NCI-H1105 treated with DMSO at 0.1 percent for 48 hours (cell line): ENCODE measurements around the gene MYH2.
"Not testable (repeated sequence)": the region's sequence is repeated elsewhere in the genome, so short reads cannot be mapped to it uniquely, and the experiment has no call there.

Experiments
- DNase-seq: peaks from one replicate; lab custom pipeline; 2025; lab: John Stamatoyannopoulos, UW

MYH2 gene

DNA sequence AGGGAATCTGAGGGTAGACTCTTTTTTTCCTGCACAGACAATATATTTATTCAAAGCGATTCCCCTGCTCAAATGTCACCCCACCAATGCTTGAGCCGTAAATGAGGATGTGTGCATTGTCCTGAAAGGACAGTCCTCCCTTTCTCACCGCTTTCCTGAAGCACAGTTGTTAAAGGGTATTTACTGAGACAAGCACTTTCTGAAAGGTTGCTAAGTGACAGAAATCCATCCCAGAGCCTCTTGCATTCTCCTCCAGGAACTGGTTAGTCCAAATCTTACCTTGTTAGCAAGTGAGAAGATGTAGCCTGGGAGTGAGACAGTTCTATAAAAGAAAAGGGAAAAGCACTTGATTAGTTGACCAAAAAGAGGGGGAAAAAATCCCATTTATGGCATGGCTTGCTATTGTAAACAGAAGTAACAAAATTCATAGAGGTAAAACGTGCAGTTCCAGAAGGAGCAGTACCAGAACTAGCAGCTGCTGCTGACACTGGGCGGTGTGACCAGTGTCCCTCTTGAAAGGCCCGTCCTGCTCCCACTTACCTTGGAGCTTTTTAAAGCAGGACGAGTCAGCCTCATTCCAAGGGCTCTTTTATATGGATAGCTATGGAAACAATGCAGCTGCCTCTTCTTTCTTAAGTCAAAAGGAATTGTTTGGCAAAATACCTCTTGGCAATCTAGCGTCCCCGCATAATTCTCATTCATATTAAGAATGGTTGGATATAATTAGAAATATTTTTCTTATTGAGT lies at the start of gene MYH2:
Gene MYH2 (minus strand): TSS at position 563 of the 747 bp plus-strand sequence. CDS start 1,738 bp downstream, outside the sequence.
- DNase-seq: no peak

GRCh38 chr17:10598621-10599020 lies 49.2 kb upstream of the MYH2 start:
- no peak for DNase-seq

DNA sequence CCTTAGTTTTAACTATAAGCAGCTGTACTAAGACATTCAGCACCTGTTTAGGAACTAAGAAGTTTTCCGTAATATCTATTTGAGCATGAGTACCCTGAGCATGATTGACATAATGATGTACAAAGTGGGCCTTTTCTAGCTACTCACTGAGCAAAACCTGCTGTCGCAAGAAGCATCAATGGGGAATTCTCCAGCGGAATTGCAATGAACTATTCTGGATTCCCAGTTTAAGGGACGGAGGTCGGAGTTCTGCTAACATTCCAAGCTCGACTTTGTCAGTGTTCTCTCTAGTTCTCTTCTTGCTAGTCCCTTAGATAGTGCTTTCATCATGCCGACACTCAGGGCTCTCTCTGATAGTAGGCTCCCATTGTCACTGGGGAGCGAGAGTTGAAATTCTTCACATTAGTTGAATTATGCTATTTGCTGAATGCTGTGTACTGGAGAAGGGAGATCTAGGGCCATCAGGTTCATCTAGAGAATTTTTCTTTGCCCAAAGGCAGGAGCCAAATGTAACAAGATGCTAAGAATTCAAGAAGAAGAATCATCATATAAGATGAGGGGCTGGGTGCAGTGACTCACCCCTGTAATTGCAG lies 40.2 kb upstream of the MYH2 start:
- no peak for DNase-seq

- no peak for DNase-seq
These were observed 36.1 kb upstream of the MYH2 start for GRCh38 chr17:10585529-10585928.

- DNase-seq: no peak
These were observed 34.4 kb upstream of the MYH2 start for GRCh38 chr17:10583834-10584233.

- no peak for DNase-seq
These were observed 29.8 kb upstream of the MYH2 start for GRCh38 chr17:10579270-10579669.

- no peak for DNase-seq
These were observed 24.9 kb upstream of the MYH2 start for GRCh38 chr17:10574324-10574723.

DNA sequence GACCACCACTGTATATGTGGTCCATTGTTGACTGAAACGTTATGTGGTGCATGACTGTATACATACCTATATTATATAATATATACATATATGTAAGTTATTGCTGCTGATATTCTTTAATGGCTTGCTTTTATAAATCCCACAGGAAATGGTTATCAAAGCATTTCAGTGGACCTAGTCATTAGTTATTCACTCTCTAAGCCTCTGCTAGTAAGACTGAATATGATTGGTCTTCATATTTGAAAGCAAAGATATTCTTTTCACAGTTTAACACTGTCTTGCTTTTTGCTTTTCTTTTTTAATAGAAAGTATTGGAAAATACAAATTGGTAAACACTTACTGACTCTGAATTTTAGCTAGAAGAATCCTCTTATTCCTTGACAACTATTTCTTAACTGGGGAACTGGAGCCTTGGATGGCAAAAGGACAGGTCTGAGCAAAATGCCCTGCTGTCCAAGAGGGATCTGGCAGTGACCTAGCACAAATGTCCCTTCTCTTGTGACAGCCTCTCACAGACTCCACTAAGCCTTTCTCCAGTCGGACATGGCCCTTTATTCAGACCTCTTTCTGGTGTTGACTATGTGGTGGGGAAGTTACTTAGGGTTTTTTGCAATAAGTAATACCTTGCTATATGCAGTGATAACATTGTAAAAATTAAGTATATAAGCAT lies 14.7 kb upstream of the MYH2 start:
- DNase-seq: no peak

GRCh38 chr17:10558049-10558448 lies 8.6 kb upstream of the MYH2 start:
- DNase-seq: no peak

- DNase-seq: no peak
These were observed 8.0 kb upstream of the MYH2 start for GRCh38 chr17:10557422-10557821.

- no peak for DNase-seq
These were observed 7.0 kb upstream of the MYH2 start for GRCh38 chr17:10556301-10557005.

- no peak for DNase-seq
These were observed 556 bp upstream of the MYH2 start for GRCh38 chr17:10550014-10550413.

DNA sequence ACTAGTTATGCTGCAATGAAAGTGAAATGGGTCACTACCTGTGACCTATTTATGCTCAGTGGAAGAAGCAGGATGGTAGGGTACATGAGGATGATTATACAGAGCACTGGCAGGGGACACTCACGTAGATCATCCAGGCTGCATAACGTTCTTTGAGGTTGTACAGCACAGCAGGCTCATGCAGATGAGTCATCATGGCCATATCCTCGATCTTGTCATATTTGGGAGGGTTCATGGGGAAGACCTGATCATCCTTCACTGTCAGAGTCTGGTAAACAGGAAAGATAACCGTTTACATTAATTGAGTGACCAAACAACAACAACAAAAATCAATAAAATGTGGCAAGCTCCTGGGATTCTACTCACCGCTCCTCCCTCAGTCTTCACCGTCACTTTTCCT lies 2.1 kb downstream of the MYH2 start:
- no peak for DNase-seq

GRCh38 chr17:10543486-10543885 lies 6.0 kb downstream of the MYH2 start:
- DNase-seq: not testable (repeated sequence)

DNA sequence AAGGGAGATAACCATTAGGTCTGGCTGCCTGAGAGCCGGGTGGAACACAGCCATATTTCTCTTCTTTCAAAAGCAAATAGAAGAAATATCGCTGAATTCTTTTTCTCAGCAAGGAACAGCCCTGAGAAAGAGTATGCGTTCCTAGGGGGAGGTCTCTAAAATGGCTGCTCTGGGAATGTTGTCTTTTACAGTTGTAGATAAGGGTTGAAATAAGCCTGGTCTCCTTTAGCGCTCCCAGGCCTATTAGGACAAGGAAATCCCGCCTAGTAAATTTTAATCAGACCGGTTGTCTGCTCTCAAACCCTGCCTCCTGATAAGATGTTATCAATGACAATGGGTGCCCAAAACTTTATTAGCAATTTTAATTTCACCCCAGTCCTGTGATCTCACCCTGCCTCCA lies 8.3 kb downstream of the MYH2 start:
- not testable (repeated sequence) for DNase-seq

GRCh38 chr17:10532026-10532425 lies 17.4 kb downstream of the MYH2 start:
- no peak for DNase-seq

DNA sequence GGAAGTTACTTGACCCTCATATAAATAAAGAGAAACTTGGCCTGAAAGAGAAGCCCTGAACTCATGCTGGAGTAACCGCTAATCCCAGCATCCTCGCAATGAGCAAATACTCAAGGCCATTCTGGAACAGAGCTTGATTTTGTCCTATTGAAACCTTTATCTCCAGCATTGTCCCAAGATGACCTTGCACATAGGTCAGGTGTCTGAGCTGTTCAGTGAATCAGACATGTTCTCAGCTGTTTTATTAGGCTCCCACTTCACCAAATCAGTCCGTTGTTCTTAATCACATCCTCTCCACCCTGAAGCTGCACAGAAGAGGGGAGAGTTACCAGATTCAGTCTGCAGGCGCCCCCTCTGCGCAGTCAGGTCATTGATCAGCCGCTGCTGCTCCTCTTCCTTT lies 22.0 kb downstream of the MYH2 start:
- no peak for DNase-seq

DNA sequence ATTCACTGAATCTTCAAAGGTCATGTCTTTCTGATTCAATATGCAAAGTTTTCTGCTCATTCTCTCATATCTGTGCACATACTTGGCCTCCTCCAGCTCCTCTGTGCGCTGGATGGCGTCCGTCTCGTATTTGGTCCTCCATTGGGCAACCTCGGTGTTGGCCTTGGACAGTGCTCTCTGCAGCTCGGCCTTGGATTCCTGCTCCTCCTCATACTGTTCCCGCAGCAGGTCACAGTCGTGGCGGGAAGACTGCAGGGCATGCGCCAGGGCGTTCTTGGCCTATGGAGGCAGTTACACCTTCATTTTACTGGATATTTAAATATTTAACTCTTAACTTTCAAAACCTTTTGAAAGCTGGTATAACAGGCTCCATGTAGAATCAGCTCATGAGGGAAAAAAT lies 22.9 kb downstream of the MYH2 start:
- DNase-seq: no peak

- DNase-seq: no peak
These were observed 26.4 kb downstream of the MYH2 start for GRCh38 chr17:10523064-10523463.

DNA sequence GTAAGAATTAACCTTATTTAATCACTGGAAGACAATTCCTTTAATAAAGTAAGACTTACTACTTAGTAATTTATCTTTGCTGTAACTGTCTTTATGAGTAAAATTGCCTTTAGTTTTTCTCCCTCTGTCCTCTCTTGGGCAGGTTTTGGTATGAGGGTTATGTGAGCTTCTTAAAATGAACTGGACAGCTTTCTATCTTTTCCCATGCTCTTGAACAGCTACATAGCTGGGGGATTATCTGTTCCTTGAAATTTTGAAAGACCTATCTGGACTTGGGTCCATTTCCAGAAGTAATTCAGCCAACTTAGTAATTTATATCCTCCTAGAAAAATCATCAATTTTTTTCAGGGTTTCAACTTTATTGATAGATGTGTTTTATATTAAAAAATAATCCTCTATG lies 27.5 kb downstream of the MYH2 start:
- no peak for DNase-seq

GRCh38 chr17:10518271-10519037 lies 31.0 kb downstream of the MYH2 start, which contains the start of gene MYH1:
TSS of gene MYH1 (minus strand) at chr17:10518542. CDS start at chr17:10516642, 1,900 bp downstream.
- DNase-seq: no peak

- no peak for DNase-seq
These were observed 32.8 kb downstream of the MYH2 start for GRCh38 chr17:10516638-10517037.
